ENCODE measurements around the gene CFHR3.
"Not testable (repeated sequence)": the region's sequence is repeated elsewhere in the genome, so short reads cannot be mapped to it uniquely, and the experiment has no call there.

Gene CFHR3

GRCh38 chr1:196801920-196802319 lies 27.3 kb downstream of the CFHR3 start:
- not testable (repeated sequence) for ATAC-seq, H3K27me3 Mint-ChIP-seq, H3K36me3 Mint-ChIP-seq, H3K4me3 Mint-ChIP-seq, H3K4me1 Mint-ChIP-seq, H3K27ac Mint-ChIP-seq, H3K9me3 Mint-ChIP-seq

- H3K27me3 Mint-ChIP-seq = no peaks in the 10 kb centered on the region
- no peaks in the 10 kb centered on the region for H3K9me3 Mint-ChIP-seq
- no peak overlapping the region for H3K27ac Mint-ChIP-seq
- no peaks in the 10 kb centered on the region for H3K36me3 Mint-ChIP-seq
- ATAC-seq = no peak
- H3K4me1 Mint-ChIP-seq = no peaks in the 10 kb centered on the region
- H3K4me3 Mint-ChIP-seq = no peak overlapping the region
These were observed 34.0 kb downstream of the CFHR3 start for GRCh38 chr1:196808529-196809235.

GRCh38 chr1:196817442-196817841 lies 42.8 kb downstream of the CFHR3 start:
- not testable (repeated sequence) for H3K27ac Mint-ChIP-seq, H3K27me3 Mint-ChIP-seq, H3K36me3 Mint-ChIP-seq, H3K4me3 Mint-ChIP-seq, H3K9me3 Mint-ChIP-seq, H3K4me1 Mint-ChIP-seq, ATAC-seq

- not testable (repeated sequence) for H3K4me1 Mint-ChIP-seq, H3K36me3 Mint-ChIP-seq, H3K9me3 Mint-ChIP-seq, ATAC-seq, H3K27me3 Mint-ChIP-seq, H3K27ac Mint-ChIP-seq, H3K4me3 Mint-ChIP-seq
These were observed 44.9 kb downstream of the CFHR3 start, which contains the start of gene CFHR1 for GRCh38 chr1:196819531-196819930. Gene CFHR1, plus strand, starts transcription at chr1:196819731. Its CDS starts 114 bp downstream, at chr1:196819845.

GRCh38 chr1:196827860-196828259 lies 53.2 kb downstream of the CFHR3 start:
- H3K4me1 Mint-ChIP-seq, H3K27me3 Mint-ChIP-seq, H3K4me3 Mint-ChIP-seq, H3K9me3 Mint-ChIP-seq, H3K27ac Mint-ChIP-seq, H3K36me3 Mint-ChIP-seq: not testable (repeated sequence)
- ATAC-seq = peak; percentile 51
